HEK293 (cell line): Measurements from ENCODE around the gene PGAP1.

ENCODE experiments used
- GLIS1 ChIP-seq: fragments of 450-650 bp; formaldehyde crosslinking; IDR thresholded peaks from 2 replicates; pipeline ENCODE4 v1.5.1; 2016; ENCODE audit warnings: missing biosample characterization, missing genetic modification characterization
- ZBTB17 ChIP-seq: fragments of 450-650 bp; formaldehyde crosslinking; IDR thresholded peaks from 2 replicates; pipeline ENCODE4 v1.5.1; 2016; ENCODE audit warnings: missing biosample characterization, missing genetic modification characterization
- ZNF184 ChIP-seq: fragments of 450-650 bp; IDR thresholded peaks from 2 replicates; pipeline ENCODE4 v1.5.1; 2018; ENCODE audit warnings: missing biosample characterization, mild to moderate bottlenecking, missing genetic modification characterization

GRCh38 chr2:196899976-196900375 lies 26.5 kb downstream of the PGAP1 start:
- no peak for TF ChIP-seq ZBTB17 (tag by site-specific recombination)
- no peak for TF ChIP-seq ZNF184 (tag by site-specific recombination)
- no peak for TF ChIP-seq GLIS1 (tag by site-specific recombination)
